Fibroblast of peridontal ligament (primary cell): ENCODE data around the gene CCNY.

ENCODE experiments used
- DNase-seq: peaks from one replicate; pipeline ENCODE4 v3.0.0-alpha.2; 2010; ENCODE audit errors: extremely low read depth

CCNY gene

GRCh38 chr10:35331894-35332640 lies 4.2 kb upstream of the CCNY start:
- DNase-seq, result peak; percentile 87

- DNase-seq, result no peak
These were observed 2.0 kb upstream of the CCNY start for GRCh38 chr10:35334297-35334696.

GRCh38 chr10:35335133-35336083 lies 901 bp upstream of the CCNY start:
- no peak for DNase-seq

GRCh38 chr10:35336921-35337823 lies 863 bp downstream of the CCNY start:
- DNase-seq, result no peak

- no peak for DNase-seq
These were observed 3.6 kb downstream of the CCNY start for GRCh38 chr10:35339942-35340341.

- no peak for DNase-seq
These were observed 4.7 kb downstream of the CCNY start for GRCh38 chr10:35340975-35341374.

GRCh38 chr10:35341521-35341920 lies 5.2 kb downstream of the CCNY start:
- no peak for DNase-seq

GRCh38 chr10:35342183-35342753 lies 6.0 kb downstream of the CCNY start:
- no peak for DNase-seq

- no peak for DNase-seq
These were observed 7.4 kb downstream of the CCNY start for GRCh38 chr10:35343739-35344138.

- DNase-seq, result no peak
These were observed 9.1 kb downstream of the CCNY start for GRCh38 chr10:35345383-35345742.

GRCh38 chr10:35346248-35346647 lies 9.9 kb downstream of the CCNY start:
- no peak for DNase-seq

- DNase-seq, result peak; percentile 46
These were observed 10.8 kb downstream of the CCNY start for GRCh38 chr10:35347121-35347562.

- DNase-seq, result no peak
These were observed 11.7 kb downstream of the CCNY start for GRCh38 chr10:35347899-35348608.

- no peak for DNase-seq
These were observed 12.5 kb downstream of the CCNY start for GRCh38 chr10:35348609-35349388.

- DNase-seq, result no peak
These were observed 13.1 kb downstream of the CCNY start for GRCh38 chr10:35349389-35349915.

- DNase-seq, result no peak
These were observed 14.7 kb downstream of the CCNY start for GRCh38 chr10:35351021-35351420.

- no peak for DNase-seq
These were observed 15.8 kb downstream of the CCNY start for GRCh38 chr10:35352097-35352496.

GRCh38 chr10:35352512-35352911 lies 16.2 kb downstream of the CCNY start:
- DNase-seq, result no peak

- DNase-seq, result no peak
These were observed 17.1 kb downstream of the CCNY start for GRCh38 chr10:35353395-35353794.

- no peak for DNase-seq
These were observed 17.5 kb downstream of the CCNY start for GRCh38 chr10:35353805-35354204.
